ENCODE measurements around the gene CDR2. TPM values are rescaled to one million over a fixed set of nuclear protein-coding genes. Genes with fewer than 3 reads are reported as not detected.

Gene CDR2
- total RNA-seq, 1 experiment from 2014 or later = 14.7 TPM

- H3K9me2 ChIP-seq (replicated peaks; ENCODE audit: low read length) = no peaks in the 10 kb centered on the region
- H3K27me3 ChIP-seq (ENCODE audit: low read length) = no peaks in the 10 kb centered on the region
- no peaks in the 10 kb centered on the region for H4K20me1 ChIP-seq (ENCODE audit: low read length)
- no TSS peak for BruUV-seq (replicated peaks)
- no peak for DNase-seq
- TF ChIP-seq EZH2phosphoT487 (IDR thresholded peaks at IDR 0.05; ENCODE audit: borderline replicate concordance, low read length) (no peak), EZH2 (IDR thresholded peaks at IDR 0.05; ENCODE audit: low read length, unreplicated experiment) (no peak), CTCF (conservative IDR thresholded peaks at IDR 0.05; ENCODE audit: low read depth, low read length) (no peak)
- H3K4me1 ChIP-seq (ENCODE audit: insufficient read depth, low read length) = no peaks in the 10 kb centered on the region
- no peak overlapping the region for H3K4me2 ChIP-seq (ENCODE audit: low read length)
- H2AFZ ChIP-seq (ENCODE audit: low read length) = no peak overlapping the region
- no peak for ATAC-seq
- no peaks in the 10 kb centered on the region for H3K79me2 ChIP-seq (ENCODE audit: low read length)
- peaks cover 43% of the 10 kb centered on the region for H3K36me3 ChIP-seq (ENCODE audit: low read depth, low read length)
- no peaks in the 10 kb centered on the region for H3F3A ChIP-seq (ENCODE audit: low read length, unreplicated experiment)
- H3K9ac ChIP-seq (ENCODE audit: low read length) = no peak overlapping the region
- ChIA-PET CTCF (no interaction called here), POLR2A (ENCODE audit: unreplicated experiment) (no interaction called here)
- H3K9me3 ChIP-seq (ENCODE audit: low read length) = no peaks in the 10 kb centered on the region
- H3K4me3 ChIP-seq (ENCODE audit: low read length) = no peak overlapping the region
- no peak overlapping the region for H3K27ac ChIP-seq (ENCODE audit: low read length)
- intact Hi-C loops (cut with micrococcal nuclease) = no loop called here
These were observed 40.9 kb downstream of the CDR2 start for GRCh38 chr16:22333457-22333994.

- ChIA-PET POLR2A (ENCODE audit: unreplicated experiment) (no interaction called here), CTCF (no interaction called here)
- TF ChIP-seq CTCF (conservative IDR thresholded peaks at IDR 0.05; ENCODE audit: low read depth, low read length) = no peak
- no peak for TF ChIP-seq EZH2phosphoT487 (IDR thresholded peaks at IDR 0.05; ENCODE audit: borderline replicate concordance, low read length)
- no peak for TF ChIP-seq EZH2 (IDR thresholded peaks at IDR 0.05; ENCODE audit: low read length, unreplicated experiment)
- H3K4me1 ChIP-seq (ENCODE audit: insufficient read depth, low read length) = no peaks in the 10 kb centered on the region
- BruUV-seq (replicated peaks) = no TSS peak
- DNase-seq = no peak
- no peak overlapping the region for H3K4me2 ChIP-seq (ENCODE audit: low read length)
- H3K27me3 ChIP-seq (ENCODE audit: low read length) = no peaks in the 10 kb centered on the region
- H3K36me3 ChIP-seq (ENCODE audit: low read depth, low read length) = peaks cover 28% of the 10 kb centered on the region
- H3F3A ChIP-seq (ENCODE audit: low read length, unreplicated experiment) = no peaks in the 10 kb centered on the region
- H3K9ac ChIP-seq (ENCODE audit: low read length) = no peak overlapping the region
- no peaks in the 10 kb centered on the region for H3K9me2 ChIP-seq (replicated peaks; ENCODE audit: low read length)
- no peak for ATAC-seq
- intact Hi-C loops (cut with micrococcal nuclease) = no loop called here
- H2AFZ ChIP-seq (ENCODE audit: low read length) = no peak overlapping the region
- H3K4me3 ChIP-seq (ENCODE audit: low read length) = no peak overlapping the region
- H4K20me1 ChIP-seq (ENCODE audit: low read length) = no peaks in the 10 kb centered on the region
- H3K27ac ChIP-seq (ENCODE audit: low read length) = no peak overlapping the region
- H3K9me3 ChIP-seq (ENCODE audit: low read length) = no peaks in the 10 kb centered on the region
- H3K79me2 ChIP-seq (ENCODE audit: low read length) = no peaks in the 10 kb centered on the region
These were observed 44.1 kb downstream of the CDR2 start for GRCh38 chr16:22330326-22330725.

GRCh38 chr16:22329199-22329695, 45.2 kb downstream of the CDR2 start:
- ChIA-PET CTCF (no interaction called here), POLR2A (ENCODE audit: unreplicated experiment) (no interaction called here)
- Histone ChIP-seq H3K4me2 (ENCODE audit: low read length) (no peak overlapping the region), H3K27me3 (ENCODE audit: low read length) (no peaks in the 10 kb centered on the region), H3K27ac (ENCODE audit: low read length) (no peak overlapping the region), H3K36me3 (ENCODE audit: low read depth, low read length) (peaks cover 18% of the 10 kb centered on the region), H4K20me1 (ENCODE audit: low read length) (no peaks in the 10 kb centered on the region), H3F3A (ENCODE audit: low read length, unreplicated experiment) (no peaks in the 10 kb centered on the region), H3K4me3 (ENCODE audit: low read length) (no peak overlapping the region), H3K9ac (ENCODE audit: low read length) (no peak overlapping the region), H3K4me1 (ENCODE audit: insufficient read depth, low read length) (no peaks in the 10 kb centered on the region), H3K9me3 (ENCODE audit: low read length) (no peaks in the 10 kb centered on the region), H2AFZ (ENCODE audit: low read length) (no peak overlapping the region), H3K79me2 (ENCODE audit: low read length) (no peaks in the 10 kb centered on the region), H3K9me2 (replicated peaks; ENCODE audit: low read length) (no peaks in the 10 kb centered on the region)
- intact Hi-C loops (cut with micrococcal nuclease) = loop anchor here (10.0 kb wide), 1 partner anchor 46 kb away; the partner anchor contains the start of gene CDR2
- ATAC-seq = no peak
- no peak for DNase-seq
- TF ChIP-seq EZH2 (IDR thresholded peaks at IDR 0.05; ENCODE audit: low read length, unreplicated experiment) = no peak
- BruUV-seq (replicated peaks) = no TSS peak
